Measurements from ENCODE around the gene MT1G.

MT1G gene

GRCh38 chr16:56709443-56710040 lies 41.7 kb upstream of the MT1G start:
- TF ChIP-seq, protein P1, sequence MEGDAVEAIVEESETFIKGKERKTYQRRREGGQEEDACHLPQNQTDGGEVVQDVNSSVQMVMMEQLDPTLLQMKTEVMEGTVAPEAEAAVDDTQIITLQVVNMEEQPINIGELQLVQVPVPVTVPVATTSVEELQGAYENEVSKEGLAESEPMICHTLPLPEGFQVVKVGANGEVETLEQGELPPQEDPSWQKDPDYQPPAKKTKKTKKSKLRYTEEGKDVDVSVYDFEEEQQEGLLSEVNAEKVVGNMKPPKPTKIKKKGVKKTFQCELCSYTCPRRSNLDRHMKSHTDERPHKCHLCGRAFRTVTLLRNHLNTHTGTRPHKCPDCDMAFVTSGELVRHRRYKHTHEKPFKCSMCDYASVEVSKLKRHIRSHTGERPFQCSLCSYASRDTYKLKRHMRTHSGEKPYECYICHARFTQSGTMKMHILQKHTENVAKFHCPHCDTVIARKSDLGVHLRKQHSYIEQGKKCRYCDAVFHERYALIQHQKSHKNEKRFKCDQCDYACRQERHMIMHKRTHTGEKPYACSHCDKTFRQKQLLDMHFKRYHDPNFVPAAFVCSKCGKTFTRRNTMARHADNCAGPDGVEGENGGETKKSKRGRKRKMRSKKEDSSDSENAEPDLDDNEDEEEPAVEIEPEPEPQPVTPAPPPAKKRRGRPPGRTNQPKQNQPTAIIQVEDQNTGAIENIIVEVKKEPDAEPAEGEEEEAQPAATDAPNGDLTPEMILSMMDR (IDR thresholded peaks at IDR 0.05; ENCODE audit: borderline replicate concordance, control extremely low read depth, extremely low read depth, insufficient read depth, missing control alignments): no peak
- in situ Hi-C loops (cut with MboI; ENCODE audit: low sequenced_read_pairs, unreplicated experiment): loop anchor here (10.0 kb wide), 1 partner anchor 135 kb away; no protein-coding TSS in a partner anchor
- DNase-seq (ENCODE audit: low spot score): no peak

- no peak for DNase-seq (ENCODE audit: low spot score)
- in situ Hi-C loops (cut with MboI; ENCODE audit: low sequenced_read_pairs, unreplicated experiment): loop anchor here (10.0 kb wide), 1 partner anchor 134 kb away; no protein-coding TSS in a partner anchor
- TF ChIP-seq, protein P1 (IDR thresholded peaks at IDR 0.05; ENCODE audit: borderline replicate concordance, control extremely low read depth, extremely low read depth, insufficient read depth, missing control alignments): no peak
Measured at GRCh38 chr16:56708525-56709442, 40.9 kb upstream of the MT1G start.

- TF ChIP-seq, protein P1 (IDR thresholded peaks at IDR 0.05; ENCODE audit: borderline replicate concordance, control extremely low read depth, extremely low read depth, insufficient read depth, missing control alignments): no peak
- in situ Hi-C loops (cut with MboI; ENCODE audit: low sequenced_read_pairs, unreplicated experiment): loop anchor here (10.0 kb wide), 1 partner anchor 128 kb away; no protein-coding TSS in a partner anchor
- no peak for DNase-seq (ENCODE audit: low spot score)
Measured at GRCh38 chr16:56702836-56703235, 35.0 kb upstream of the MT1G start.

- DNase-seq (ENCODE audit: low spot score): no peak
- in situ Hi-C loops (cut with MboI; ENCODE audit: low sequenced_read_pairs, unreplicated experiment): loop anchor here (10.0 kb wide), 1 partner anchor 127 kb away; no protein-coding TSS in a partner anchor
- TF ChIP-seq, protein P1 (IDR thresholded peaks at IDR 0.05; ENCODE audit: borderline replicate concordance, control extremely low read depth, extremely low read depth, insufficient read depth, missing control alignments): no peak
Measured at GRCh38 chr16:56701534-56701933, 33.7 kb upstream of the MT1G start.

GRCh38 chr16:56700631-56701030 lies 32.8 kb upstream of the MT1G start:
- in situ Hi-C loops (cut with MboI; ENCODE audit: low sequenced_read_pairs, unreplicated experiment): loop anchor here (10.0 kb wide), 1 partner anchor 126 kb away; no protein-coding TSS in a partner anchor

GRCh38 chr16:56700195-56700594 lies 32.3 kb upstream of the MT1G start:
- TF ChIP-seq, protein P1 (IDR thresholded peaks at IDR 0.05; ENCODE audit: borderline replicate concordance, control extremely low read depth, extremely low read depth, insufficient read depth, missing control alignments): no peak

More at GRCh38 chr16:56700631-56701030, 32.8 kb upstream of the MT1G start:
- DNase-seq (ENCODE audit: low spot score): no peak
- TF ChIP-seq, protein P1 (IDR thresholded peaks at IDR 0.05; ENCODE audit: borderline replicate concordance, control extremely low read depth, extremely low read depth, insufficient read depth, missing control alignments): no peak

More at GRCh38 chr16:56700195-56700594, 32.3 kb upstream of the MT1G start:
- in situ Hi-C loops (cut with MboI; ENCODE audit: low sequenced_read_pairs, unreplicated experiment): loop anchor here (10.0 kb wide), 1 partner anchor 125 kb away; no protein-coding TSS in a partner anchor
- no peak for DNase-seq (ENCODE audit: low spot score)

Data from GM13976 (cell line).